C4-2B (cell line): ENCODE measurements around the gene CBLN4.

Source experiments
- ZFX ChIP-seq: fragments of 450-650 bp; IDR thresholded peaks from 2 replicates; pipeline ENCODE4 v1.6.1; 2017
- TF ChIP-seq, protein P1 (sequence below): fragments of 450-650 bp; conservative IDR thresholded peaks from 2 replicates; pipeline ENCODE4 v1.5.1; 2017; ENCODE audit warnings: mild to moderate bottlenecking

DNA sequence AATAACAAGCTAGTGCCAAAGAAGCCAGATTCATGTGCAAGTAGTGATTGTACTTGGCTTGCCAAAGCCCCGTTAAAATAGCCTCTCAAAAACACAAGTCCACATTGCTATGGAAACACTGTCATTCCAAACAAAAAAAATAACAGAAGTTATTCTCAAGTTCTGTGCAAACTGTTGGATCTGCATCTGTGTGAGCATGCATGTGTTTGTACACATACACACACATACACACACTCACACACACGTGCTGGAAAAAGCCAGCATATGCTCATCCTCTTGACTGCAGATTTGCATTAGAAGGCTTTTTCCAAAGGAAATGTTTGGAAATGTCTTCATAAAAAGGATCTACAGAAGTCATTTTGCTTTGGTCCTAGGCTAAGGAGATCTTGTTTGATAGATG, 13.4 kb upstream of the CBLN4 start:
- TF ChIP-seq, protein P1, sequence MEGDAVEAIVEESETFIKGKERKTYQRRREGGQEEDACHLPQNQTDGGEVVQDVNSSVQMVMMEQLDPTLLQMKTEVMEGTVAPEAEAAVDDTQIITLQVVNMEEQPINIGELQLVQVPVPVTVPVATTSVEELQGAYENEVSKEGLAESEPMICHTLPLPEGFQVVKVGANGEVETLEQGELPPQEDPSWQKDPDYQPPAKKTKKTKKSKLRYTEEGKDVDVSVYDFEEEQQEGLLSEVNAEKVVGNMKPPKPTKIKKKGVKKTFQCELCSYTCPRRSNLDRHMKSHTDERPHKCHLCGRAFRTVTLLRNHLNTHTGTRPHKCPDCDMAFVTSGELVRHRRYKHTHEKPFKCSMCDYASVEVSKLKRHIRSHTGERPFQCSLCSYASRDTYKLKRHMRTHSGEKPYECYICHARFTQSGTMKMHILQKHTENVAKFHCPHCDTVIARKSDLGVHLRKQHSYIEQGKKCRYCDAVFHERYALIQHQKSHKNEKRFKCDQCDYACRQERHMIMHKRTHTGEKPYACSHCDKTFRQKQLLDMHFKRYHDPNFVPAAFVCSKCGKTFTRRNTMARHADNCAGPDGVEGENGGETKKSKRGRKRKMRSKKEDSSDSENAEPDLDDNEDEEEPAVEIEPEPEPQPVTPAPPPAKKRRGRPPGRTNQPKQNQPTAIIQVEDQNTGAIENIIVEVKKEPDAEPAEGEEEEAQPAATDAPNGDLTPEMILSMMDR = no peak
- no peak for TF ChIP-seq ZFX
